Measurements from ENCODE around the gene DLG2.

Gene DLG2

DNA sequence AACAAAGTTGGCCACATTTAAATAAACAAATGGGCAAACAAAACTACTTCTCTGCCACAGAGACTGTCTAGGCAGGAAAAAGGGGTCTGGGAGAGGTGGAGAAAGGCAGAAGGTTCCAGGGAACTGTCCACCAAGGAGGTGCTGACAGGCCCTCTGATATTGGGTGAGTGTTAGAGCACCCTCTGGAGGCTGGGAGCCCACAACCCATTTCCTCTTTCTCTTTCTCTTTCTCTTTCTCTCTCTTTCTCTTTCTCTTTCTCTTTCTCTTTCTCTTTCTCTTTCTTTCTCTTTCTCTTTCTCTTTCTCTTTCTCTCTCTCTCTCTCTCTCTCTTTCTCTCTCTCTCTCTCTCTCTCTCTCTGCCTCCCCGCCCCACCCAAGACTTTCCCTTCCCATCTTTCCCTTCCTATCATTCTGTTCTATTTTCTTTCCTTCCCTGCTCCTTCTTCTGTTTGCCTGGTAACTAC lies 912.8 kb downstream of the DLG2 start:
- TF ChIP-seq, protein P1, sequence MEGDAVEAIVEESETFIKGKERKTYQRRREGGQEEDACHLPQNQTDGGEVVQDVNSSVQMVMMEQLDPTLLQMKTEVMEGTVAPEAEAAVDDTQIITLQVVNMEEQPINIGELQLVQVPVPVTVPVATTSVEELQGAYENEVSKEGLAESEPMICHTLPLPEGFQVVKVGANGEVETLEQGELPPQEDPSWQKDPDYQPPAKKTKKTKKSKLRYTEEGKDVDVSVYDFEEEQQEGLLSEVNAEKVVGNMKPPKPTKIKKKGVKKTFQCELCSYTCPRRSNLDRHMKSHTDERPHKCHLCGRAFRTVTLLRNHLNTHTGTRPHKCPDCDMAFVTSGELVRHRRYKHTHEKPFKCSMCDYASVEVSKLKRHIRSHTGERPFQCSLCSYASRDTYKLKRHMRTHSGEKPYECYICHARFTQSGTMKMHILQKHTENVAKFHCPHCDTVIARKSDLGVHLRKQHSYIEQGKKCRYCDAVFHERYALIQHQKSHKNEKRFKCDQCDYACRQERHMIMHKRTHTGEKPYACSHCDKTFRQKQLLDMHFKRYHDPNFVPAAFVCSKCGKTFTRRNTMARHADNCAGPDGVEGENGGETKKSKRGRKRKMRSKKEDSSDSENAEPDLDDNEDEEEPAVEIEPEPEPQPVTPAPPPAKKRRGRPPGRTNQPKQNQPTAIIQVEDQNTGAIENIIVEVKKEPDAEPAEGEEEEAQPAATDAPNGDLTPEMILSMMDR (IDR thresholded peaks at IDR 0.05): peak; percentile 76

DNA sequence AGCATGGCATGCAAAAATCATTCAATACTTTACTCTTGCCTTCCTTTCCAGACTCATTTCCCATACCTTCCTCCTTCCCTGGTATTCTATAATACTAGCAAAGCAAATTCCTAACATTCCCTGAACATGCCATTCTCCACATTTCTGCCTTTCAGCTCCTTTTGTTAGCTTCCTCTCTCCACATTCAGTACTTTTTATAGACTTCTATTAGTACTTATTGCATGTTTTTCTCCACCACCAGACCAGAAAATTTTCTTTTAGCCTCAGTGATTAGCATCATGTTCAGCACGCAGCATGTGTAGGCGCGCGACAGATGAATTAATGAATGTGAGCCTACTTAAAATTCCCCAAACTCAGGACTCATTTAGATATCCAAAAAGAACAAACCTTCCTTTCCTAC lies 935.3 kb downstream of the DLG2 start:
- TF ChIP-seq, protein P1 (IDR thresholded peaks at IDR 0.05): no peak

DNA sequence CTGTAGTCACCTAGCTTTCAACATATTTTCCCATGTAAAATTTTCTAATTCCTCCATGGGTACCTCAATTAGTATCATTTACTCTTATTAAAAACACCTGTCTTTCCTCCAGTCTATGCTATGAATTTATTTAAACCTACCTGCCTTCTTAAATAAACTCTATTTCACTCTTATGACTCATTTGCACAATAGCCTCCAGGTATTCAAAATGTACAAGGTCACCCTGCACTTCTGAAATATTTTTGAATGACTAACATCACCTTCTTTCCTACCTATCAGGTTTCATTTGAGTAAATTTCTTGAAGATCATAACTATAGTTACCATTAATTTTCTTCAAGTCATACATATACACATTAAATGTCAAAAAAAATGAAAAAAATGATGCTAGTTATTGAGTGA lies 939.7 kb downstream of the DLG2 start:
- TF ChIP-seq, protein P1 (IDR thresholded peaks at IDR 0.05): no peak

DNA sequence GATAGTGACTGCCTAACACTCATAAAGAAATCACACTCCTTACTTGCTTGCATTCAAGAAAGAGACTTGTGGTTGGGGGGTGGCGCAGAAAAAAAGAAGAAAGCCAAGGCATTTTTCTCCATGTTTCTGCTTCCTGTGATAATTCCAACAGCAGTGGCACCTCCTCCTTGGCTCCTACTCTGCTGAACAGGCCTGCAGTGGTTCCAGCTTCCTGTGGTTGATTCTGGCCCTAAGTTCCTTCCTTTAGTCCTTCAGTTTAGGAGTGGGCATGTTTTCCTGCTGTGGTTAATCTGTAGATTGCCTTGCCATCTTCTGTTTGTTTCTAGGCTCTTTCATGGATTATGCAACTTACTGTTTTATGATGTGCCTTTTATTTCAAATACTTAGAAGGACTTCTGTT lies 940.4 kb downstream of the DLG2 start:
- TF ChIP-seq, protein P1 (IDR thresholded peaks at IDR 0.05): no peak

DNA sequence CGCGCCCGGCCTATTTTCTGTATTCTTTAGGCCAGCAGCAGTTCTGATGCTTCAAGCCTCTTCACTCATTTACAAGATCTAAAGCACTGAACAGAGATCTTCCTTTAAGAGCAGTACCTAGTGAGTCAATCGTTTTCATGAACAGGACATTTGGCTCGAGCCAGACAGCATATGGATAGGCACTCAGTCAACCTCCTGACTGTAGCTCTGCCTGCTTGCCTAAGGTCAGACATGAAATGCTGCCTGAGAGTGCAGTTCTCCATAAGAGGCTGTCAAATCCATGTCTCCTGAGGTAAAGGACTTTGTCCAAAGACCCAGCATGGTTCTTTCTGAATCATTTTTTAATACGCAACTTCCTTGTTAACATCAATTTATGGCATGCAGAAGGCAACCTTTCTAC lies 941.2 kb downstream of the DLG2 start:
- TF ChIP-seq, protein P1 (IDR thresholded peaks at IDR 0.05): no peak

DNA sequence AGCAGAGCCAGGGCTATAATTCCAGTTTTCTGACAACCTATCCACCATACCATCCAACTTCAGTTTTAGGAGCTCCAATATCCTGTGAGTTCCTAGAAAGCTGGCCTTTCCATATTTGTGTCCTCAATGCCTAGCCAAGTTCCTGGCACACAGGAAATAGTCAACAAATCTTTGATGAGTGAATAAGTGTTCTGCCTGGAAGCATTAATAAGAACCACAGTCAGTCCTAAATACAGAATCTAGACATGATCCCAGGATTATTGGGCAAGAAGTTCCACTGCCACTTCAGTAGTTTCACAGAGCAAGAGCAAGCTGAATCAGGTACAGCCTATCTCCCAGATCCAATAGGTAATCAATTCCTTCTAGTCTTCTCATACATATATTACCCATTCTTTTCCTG lies 942.0 kb downstream of the DLG2 start:
- TF ChIP-seq, protein P1 (IDR thresholded peaks at IDR 0.05): no peak

DNA sequence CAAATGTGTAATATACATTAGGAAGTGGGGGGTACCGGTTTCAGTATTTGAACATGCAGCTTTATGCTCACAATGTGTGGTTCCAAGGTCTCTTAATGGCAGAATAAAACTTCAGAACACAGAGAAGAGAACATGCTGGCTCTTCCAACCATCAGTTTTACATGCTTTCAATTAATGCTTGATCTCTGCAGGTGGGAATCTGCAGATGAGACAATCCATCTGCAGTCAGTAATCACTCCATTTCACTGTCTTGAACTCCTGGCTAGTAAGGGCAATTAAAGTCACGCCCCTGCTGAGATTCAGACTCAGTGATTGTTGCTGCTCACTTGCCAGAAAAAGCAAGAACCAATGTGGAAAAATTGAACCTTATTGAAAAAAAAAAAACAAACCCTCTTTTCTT lies 945.7 kb downstream of the DLG2 start:
- TF ChIP-seq, protein P1 (IDR thresholded peaks at IDR 0.05): no peak

DNA sequence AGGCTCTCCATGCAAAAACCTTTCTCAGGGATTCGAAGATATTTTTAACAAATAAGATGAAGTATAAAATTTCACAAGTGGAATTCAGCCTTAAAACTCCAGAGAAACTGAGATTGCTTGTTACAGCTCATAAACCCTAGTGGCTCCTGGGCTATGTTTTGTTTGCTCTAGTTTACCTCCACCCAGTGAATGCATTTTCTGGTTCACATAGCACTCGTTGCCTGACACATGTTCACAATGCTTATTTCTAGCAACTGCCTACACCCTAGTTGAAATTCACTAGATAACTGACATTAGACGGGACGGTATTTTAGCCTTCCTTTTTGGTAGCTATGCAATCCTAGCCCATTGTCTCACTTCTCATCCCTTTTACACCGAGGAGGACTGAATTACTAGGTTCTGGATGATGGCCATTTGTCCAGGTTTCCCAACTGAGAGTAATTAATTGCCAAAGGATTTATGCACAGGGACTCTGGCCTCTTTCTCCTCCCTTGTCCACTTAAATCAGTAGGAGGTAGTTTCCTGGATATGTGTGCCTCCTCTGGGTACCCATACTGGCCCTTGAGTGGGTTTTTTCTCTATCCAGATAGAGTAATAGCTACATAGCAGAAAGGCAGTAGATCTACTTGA lies 951.6 kb downstream of the DLG2 start:
- TF ChIP-seq, protein P1 (IDR thresholded peaks at IDR 0.05): no peak

Measured in LNCAP (cell line).